GM23338 (cell line): ENCODE measurements around the gene GNAI1.

Experiments
- CTCF ChIP-seq, 2 experiments: fragments of 200-600 bp in 1 of 2; sonication (generic) in 1 of 2; conservative IDR thresholded peaks; 2 replicates each; pipeline versions ENCODE4 v1.5.1 to v1.6.1; 2016 to 2017; ENCODE audit warnings: antibody characterized with exemption in 2 of 2, low read depth in 2 of 2, mild to moderate bottlenecking in 2 of 2, moderate library complexity in 1 of 2
- EZH2 ChIP-seq: fragments of 200-600 bp; sonication (generic); IDR thresholded peaks from one replicate; pipeline ENCODE4 v1.8.0; 2017; ENCODE audit warnings: antibody characterized with exemption, mild to moderate bottlenecking, low read depth; ENCODE audit not compliant: unreplicated experiment
- EZH2phosphoT487 ChIP-seq: fragments of 200-600 bp; sonication (generic); IDR thresholded peaks from one replicate; pipeline ENCODE4 v1.8.1; 2018; ENCODE audit warnings: antibody characterized with exemption; ENCODE audit not compliant: unreplicated experiment
- JUNB ChIP-seq: IDR thresholded peaks from one replicate; pipeline ENCODE4 v1.6.1; 2016; ENCODE audit warnings: antibody characterized with exemption; ENCODE audit not compliant: unreplicated experiment
- POLR2AphosphoS5 ChIP-seq: IDR thresholded peaks from 2 replicates; pipeline ENCODE4 v1.6.1; 2016; ENCODE audit warnings: antibody characterized with exemption, low read depth

- no peak for TF ChIP-seq CTCF (conservative IDR thresholded peaks at IDR 0.05; ENCODE audit: low read depth in 2 of 2)
- TF ChIP-seq POLR2AphosphoS5 = no peak
- TF ChIP-seq JUNB = no peak
- no peak for TF ChIP-seq EZH2phosphoT487
- TF ChIP-seq EZH2 = no peak
Measured at GRCh38 chr7:80183900-80184685, 49.5 kb downstream of the GNAI1 start.
